GM19351 (cell line): ENCODE measurements around the gene SPNS2.

Experiments used
- ATAC-seq: cut with Tn5 transposase; IDR thresholded peaks from one replicate; pipeline ENCODE4 v1.9.1; 2021; ENCODE audit warnings: mild to moderate bottlenecking, moderate library complexity; ENCODE audit not compliant: unreplicated experiment

Gene SPNS2

GRCh38 chr17:4518901-4519300, 20.2 kb downstream of the SPNS2 start:
- no peak for ATAC-seq

GRCh38 chr17:4519361-4519788, 20.7 kb downstream of the SPNS2 start:
- ATAC-seq: no peak

- ATAC-seq: no peak
Observed at GRCh38 chr17:4520060-4520893, 21.6 kb downstream of the SPNS2 start.

DNA sequence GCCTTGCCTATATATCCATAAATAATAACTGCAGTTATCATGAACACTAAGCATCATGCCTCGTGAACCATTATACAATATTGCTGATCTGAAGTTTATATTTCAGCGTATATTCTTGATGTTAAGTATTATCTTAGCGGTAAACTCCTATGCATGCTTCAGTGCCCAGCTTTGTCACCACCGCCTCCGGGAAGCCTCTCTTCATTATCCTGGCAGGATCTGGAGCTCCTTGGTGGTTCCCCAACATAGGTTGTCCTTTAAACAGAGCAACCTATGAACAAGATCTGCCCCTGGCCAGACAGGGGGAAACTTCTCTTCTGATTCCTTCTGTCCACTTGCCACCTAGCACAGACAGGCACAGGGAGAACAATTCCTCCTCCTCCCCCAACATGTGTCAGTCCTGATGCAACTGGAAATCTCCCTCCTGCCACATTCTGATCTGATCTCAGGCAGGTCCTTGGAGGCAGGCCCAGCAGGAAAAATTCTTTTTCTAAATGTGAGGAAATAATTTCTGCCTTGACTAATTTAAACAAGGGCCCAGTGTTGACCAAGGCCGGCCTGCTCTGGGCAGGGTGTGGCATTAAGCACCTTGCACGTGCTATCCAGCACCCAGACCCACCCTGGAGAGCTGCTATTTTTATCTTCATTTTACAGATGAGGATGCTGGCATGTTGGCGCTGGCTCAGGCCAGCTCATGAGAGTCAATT, 22.4 kb downstream of the SPNS2 start:
- no peak for ATAC-seq

DNA sequence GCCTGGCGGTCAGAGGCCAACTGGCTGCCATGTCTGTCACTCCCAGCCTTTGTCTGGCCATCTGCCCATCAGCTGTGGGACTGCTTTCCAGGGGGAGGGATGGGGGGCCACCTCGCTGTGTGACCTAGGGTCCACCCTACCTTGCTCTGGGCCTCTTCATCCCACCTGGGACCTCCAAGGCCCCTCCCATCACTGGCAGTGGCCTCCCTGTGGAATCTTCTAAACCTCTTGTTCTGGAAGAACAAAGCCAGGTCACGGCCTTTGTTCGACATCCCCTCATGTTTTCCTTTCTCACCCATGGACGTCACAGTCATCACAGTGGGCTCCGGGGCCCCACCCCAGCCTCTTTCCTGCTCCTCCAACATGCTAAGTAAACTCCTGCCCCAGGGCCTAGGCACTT, 24.0 kb downstream of the SPNS2 start:
- ATAC-seq: no peak

- ATAC-seq: no peak
Observed at GRCh38 chr17:4523946-4524345, 25.3 kb downstream of the SPNS2 start.

DNA sequence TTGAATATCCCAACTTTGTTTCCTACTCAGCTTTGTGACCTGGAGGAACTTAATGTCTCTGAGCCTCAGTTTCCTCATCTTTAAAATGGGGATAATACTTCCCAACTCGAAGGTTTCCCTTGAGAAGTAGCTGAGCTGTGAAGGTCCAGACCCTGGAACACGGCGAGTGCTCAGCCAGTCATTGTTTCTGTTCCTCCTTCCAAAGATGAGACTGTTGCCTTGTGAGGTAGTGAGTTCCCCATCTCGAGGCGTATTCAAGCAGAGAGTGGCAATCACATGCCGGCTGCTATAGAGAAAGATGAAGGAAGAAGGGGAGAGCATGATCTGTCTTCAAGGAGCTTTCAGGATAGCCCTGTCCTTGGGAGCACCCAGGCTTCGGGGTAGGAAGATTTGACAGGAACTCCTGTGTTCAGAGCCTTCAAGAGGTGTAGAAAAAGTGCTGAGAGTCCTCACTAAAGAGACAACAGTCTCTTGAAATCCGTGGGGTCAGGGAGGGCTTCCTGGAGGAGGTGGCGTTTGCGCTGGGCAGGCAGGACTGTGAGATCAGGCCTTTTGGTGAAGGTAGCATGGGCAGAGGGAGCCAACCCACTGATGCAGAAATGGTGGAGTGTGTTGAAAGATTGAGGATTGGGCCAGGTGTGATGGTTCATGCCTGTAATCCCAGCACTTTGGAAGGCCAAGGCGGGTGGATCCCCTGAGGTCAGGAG, 27.2 kb downstream of the SPNS2 start:
- no peak for ATAC-seq

DNA sequence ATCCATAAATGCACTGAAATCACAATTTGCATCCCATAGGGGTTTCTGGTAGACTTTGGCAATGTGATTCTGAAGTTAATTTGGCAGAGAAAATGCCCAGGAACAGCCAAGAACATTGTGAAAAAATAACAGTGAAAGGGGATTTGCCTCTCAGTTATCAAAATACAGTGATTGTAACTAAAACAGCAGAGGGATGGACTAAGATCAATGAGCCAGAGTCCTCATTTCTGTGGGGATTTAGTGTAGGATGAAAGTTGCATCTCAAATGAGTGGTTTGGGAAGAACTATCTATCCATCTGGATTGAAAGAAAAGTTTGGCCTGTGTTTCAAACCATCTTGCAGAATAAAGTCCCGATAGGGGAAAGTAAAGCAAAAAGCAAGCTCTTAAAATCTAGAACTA, 28.5 kb downstream of the SPNS2 start:
- ATAC-seq: no peak

DNA sequence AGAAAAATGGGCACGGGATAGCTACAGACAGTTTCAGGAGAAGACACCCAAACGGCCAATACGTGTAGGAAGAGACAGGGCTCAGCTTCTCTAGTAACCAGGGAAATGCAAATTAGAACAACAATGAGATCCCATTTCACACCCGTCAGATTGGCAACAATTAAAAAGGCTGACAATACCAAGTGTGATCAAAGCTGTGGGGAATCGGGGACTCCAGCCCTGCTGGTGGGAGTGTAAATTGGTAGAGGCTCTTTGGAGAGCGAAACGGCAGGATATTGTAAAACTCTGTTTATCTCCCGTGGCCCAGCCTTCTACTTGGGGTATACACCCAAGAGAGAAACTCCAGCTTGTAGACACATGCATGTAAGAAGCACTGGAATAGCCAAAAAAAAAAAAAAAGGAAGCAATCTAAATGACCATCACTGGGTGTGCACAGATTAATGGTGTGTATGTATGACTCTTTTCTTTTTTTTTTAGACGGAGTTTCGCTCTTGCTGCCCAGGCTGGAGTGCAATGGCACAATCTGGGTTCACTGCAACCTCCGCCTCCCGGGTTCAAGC, 29.0 kb downstream of the SPNS2 start:
- no peak for ATAC-seq

DNA sequence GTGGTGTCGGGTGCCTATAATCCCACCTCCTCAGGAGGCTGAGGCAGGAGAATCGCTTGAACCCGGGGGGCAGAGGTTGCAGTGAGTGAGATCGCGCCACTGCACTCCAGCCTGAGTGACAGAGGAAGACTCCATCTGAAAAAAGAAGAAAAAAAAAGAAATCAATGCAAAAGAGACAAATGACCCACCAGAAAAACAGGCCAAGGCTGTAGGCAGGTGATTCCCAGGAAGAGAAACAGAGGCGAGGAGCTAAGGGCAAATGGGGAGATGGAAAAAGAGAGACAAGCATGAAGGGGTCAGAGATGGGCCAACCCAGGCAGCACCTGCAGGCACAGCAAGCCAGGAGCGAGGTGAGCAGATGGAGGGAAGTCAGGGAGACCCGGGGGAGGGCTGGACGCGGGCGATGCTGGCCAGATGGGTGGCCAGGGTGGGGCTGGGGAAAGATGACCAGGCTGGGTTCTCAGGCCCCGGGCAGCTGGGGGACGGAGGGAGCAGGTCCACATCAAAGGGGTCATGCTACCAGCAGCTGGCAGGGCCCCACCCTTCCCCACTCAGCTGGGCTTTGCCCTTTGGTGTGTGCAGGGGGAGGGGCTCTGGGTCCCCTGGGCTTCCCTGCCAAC, 31.0 kb downstream of the SPNS2 start:
- ATAC-seq: no peak

- ATAC-seq: no peak
Observed at GRCh38 chr17:4530799-4531730, 32.4 kb downstream of the SPNS2 start.

DNA sequence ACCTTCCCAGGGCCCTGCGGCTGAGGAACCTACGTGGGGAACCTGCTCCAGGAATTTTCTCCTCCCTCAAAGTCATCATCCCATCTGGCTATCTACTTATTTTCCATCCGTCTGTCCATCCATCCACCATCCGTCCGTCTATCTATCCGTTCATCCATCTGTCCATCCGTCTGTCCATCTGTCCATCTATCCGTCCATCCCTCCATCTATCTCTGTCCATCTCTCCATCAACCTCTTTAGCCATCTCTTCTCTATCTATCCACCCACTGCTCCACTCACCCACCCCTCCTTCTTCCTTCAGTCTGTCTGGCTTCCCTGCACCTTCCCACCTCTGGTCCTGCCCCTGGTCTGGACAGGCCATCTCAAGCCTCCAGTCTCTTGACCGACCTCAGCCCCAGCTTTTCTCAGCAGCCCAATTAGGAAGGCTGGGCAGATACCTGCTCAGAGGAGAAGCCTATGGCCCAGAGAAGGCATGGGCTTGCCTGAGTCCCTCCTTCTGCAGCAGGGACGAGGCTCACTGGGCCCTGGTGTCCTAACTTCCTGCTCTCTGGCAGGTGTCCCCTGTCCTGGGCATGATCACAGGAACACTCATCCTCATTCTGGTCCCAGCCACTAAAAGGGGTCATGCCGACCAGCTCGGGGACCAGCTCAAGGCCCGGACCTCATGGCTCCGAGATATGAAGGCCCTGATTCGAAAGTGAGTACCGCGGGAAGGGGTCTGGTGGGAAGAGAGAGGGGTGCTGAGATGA, 33.5 kb downstream of the SPNS2 start:
- no peak for ATAC-seq

GRCh38 chr17:4532860-4533522, 34.3 kb downstream of the SPNS2 start:
- ATAC-seq: no peak

GRCh38 chr17:4533523-4534504, 35.1 kb downstream of the SPNS2 start:
- no peak for ATAC-seq

DNA sequence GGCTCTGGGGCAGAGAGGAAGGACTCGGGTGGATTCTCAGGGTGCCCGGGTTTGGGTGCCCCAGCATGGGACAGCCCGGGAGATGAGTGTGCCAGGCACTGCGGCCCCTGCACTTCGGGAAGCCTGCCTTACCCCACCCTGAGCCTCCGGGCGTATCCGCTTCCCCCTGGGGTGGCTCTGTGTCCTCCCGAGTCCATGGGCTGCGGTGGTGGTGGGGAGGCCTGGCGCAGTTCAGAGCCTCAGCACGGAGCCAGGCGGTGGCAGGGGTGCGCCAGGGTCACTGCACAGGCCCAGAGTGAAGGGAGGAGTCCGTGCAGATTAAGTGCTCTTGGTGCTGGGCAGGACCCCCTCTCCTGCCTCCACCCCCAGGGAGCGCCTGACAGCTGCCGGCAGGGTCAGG, 35.8 kb downstream of the SPNS2 start:
- no peak for ATAC-seq

GRCh38 chr17:4534928-4535666, 36.4 kb downstream of the SPNS2 start:
- ATAC-seq: no peak
